ENCODE results near the gene SLC35D2. TPM values are rescaled to one million over a fixed set of nuclear protein-coding genes. Genes with fewer than 3 reads are reported as not detected.
"Not testable (repeated sequence)": the region's sequence is repeated elsewhere in the genome, so short reads cannot be mapped to it uniquely, and the experiment has no call there.

SLC35D2 gene
- total and polyA plus RNA-seq, 10 donors = 9.8 to 20.9 (median 13.5) TPM

DNA sequence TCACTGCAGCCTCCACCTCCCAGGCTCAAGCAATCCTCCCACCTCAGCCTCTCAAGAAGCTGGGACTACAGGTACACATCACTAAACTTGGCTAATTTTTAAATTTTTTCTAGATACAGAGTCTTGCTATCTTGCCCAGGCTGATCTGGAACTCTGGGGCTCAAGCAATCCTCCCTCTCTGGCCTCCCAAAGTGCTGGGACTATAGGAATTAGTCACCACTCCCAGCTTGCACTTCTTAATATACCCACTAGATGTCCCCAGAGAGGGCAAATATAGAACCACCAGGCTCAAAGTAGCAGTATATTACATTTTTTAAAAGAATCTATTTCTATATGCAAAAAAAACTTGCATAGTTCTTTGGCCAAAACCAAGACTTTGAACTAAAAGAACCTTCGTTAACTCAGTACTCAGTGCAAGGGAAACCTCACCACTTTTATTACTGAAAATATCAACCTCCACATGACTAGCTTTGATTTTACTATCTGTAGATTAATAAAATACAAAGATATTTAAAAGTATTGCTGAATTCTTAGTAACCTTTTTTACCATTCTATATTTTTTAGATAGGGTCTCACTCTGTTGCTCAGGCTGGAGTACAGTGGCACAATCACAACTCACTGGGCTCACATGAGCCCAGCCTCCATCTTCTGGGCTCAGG is 55.7 kb downstream of the SLC35D2 start:
- Histone ChIP-seq H3K27me3 (replicated peaks in 1 of 7) (no peaks in the 10 kb centered on the region), H3K36me3 (peaks cover 0 to 13% (median 0%) of the 10 kb centered on the region in 6 donors), H3K9me3 (no peaks in the 10 kb centered on the region), H3K4me1 (peaks cover 0 to 2% (median 0%) of the 10 kb centered on the region in 6 donors), H3K4me3 (no peak overlapping the region), H3K27ac (no peak overlapping the region)
- 38 to 67% (median 53%) methylated on average over 1 of the region's 1 CpG for WGBS, 5 donors
- intact Hi-C loops (cut with DNase I; ENCODE audit: low total_unique reads) = loop anchor here (5.0 kb wide), 2 partner anchors 324 to 339 kb away; no protein-coding TSS in a partner anchor
- no peak for DNase-seq
- no peak for TF ChIP-seq POLR2AphosphoS5 (IDR thresholded peaks at IDR 0.05)
- TF ChIP-seq, protein P1, sequence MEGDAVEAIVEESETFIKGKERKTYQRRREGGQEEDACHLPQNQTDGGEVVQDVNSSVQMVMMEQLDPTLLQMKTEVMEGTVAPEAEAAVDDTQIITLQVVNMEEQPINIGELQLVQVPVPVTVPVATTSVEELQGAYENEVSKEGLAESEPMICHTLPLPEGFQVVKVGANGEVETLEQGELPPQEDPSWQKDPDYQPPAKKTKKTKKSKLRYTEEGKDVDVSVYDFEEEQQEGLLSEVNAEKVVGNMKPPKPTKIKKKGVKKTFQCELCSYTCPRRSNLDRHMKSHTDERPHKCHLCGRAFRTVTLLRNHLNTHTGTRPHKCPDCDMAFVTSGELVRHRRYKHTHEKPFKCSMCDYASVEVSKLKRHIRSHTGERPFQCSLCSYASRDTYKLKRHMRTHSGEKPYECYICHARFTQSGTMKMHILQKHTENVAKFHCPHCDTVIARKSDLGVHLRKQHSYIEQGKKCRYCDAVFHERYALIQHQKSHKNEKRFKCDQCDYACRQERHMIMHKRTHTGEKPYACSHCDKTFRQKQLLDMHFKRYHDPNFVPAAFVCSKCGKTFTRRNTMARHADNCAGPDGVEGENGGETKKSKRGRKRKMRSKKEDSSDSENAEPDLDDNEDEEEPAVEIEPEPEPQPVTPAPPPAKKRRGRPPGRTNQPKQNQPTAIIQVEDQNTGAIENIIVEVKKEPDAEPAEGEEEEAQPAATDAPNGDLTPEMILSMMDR (IDR thresholded peaks at IDR 0.05 in 8 of 11, conservative IDR thresholded peaks at IDR 0.05 in 3 of 11) = peak; percentile 68 to 89 (median 85)

DNA sequence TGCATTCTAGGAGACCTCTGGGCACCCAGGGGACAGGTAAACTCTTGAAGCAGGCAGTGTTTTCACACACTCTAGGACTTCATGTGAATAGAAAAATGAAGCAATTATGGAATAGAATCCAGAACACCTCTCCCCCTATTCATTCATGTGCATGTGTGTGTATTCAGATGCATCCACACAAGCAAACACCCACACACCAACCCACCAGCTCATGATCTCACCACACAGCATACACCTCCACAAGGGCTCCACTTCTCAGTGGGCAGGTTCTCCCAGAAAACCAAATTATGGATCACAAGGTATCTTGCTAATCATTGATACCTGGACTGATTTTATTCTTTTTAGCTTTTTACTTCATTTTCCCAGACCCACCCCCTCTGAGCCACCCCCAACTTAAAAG is 60.3 kb downstream of the SLC35D2 start:
- intact Hi-C loops (cut with DNase I; ENCODE audit: low total_unique reads) = no loop called here
- H3K4me3 ChIP-seq = no peak overlapping the region
- no peaks in the 10 kb centered on the region for H3K27me3 ChIP-seq (replicated peaks in 1 of 7)
- DNase-seq = no peak
- H3K4me1 ChIP-seq = peaks cover 0 to 4% (median 0%) of the 10 kb centered on the region in 6 donors
- H3K36me3 ChIP-seq = peaks cover 0 to 30% (median 5%) of the 10 kb centered on the region in 6 donors
- H3K27ac ChIP-seq = no peak overlapping the region
- TF ChIP-seq POLR2A (IDR thresholded peaks at IDR 0.05) = no peak
- TF ChIP-seq, protein P1 (IDR thresholded peaks at IDR 0.05 in 8 of 11, conservative IDR thresholded peaks at IDR 0.05 in 3 of 11) = no peak
- no peaks in the 10 kb centered on the region for H3K9me3 ChIP-seq

DNA sequence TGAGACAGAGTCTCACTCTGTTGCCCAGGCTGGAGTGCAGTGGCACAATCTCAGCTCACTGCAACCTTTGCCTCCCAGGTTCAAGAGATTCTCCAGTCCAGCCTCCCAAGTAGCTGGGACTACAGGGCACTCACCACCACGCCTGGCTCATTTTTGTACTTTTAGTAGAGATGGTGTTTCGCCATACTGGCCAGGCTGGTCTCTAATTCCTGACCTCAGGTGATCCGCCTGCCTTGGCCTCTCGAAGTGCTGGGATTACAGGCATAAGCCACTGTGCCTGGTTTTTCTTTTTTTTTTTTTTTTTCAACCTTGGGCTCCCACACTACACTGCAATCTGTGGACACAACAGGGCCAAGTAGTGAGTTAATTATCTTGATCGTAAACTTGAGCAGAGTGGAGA is 60.8 kb downstream of the SLC35D2 start:
- intact Hi-C loops (cut with DNase I; ENCODE audit: low total_unique reads); H3K27me3 ChIP-seq (replicated peaks in 1 of 7); DNase-seq; H3K4me1 ChIP-seq; H3K9me3 ChIP-seq; H3K4me3 ChIP-seq; H3K27ac ChIP-seq: not testable (repeated sequence)
- 88 to 96% (median 93%) methylated on average over 5 of the region's 5 CpGs for WGBS, 5 donors
- H3K36me3 ChIP-seq = peaks cover 0 to 30% (median 5%) of the 10 kb centered on the region in 6 donors

GRCh38 chr9:96322210-96322609 is 61.3 kb downstream of the SLC35D2 start:
- H3K9me3 ChIP-seq; H3K4me1 ChIP-seq; H3K27ac ChIP-seq; H3K4me3 ChIP-seq; H3K27me3 ChIP-seq (replicated peaks in 1 of 7); DNase-seq; intact Hi-C loops (cut with DNase I; ENCODE audit: low total_unique reads): not testable (repeated sequence)
- H3K36me3 ChIP-seq = peaks cover 0 to 30% (median 5%) of the 10 kb centered on the region in 6 donors
- WGBS, 5 donors = 84 to 97% (median 94%) methylated on average over 3 of the region's 3 CpGs

- intact Hi-C loops (cut with DNase I; ENCODE audit: low total_unique reads) = no loop called here
Observed at GRCh38 chr9:96321515-96321914, 62.0 kb downstream of the SLC35D2 start.

More at GRCh38 chr9:96321515-96321914, 62.0 kb downstream of the SLC35D2 start:
- no peaks in the 10 kb centered on the region for H3K9me3 ChIP-seq
- 79 to 87% (median 84%) methylated on average over 7 of the region's 7 CpGs for WGBS, 5 donors
- peaks cover 0 to 30% (median 5%) of the 10 kb centered on the region in 6 donors for H3K36me3 ChIP-seq
- H3K27ac ChIP-seq = no peak overlapping the region
- no peaks in the 10 kb centered on the region for H3K27me3 ChIP-seq (replicated peaks in 1 of 7)
- TF ChIP-seq, protein P1 (IDR thresholded peaks at IDR 0.05 in 8 of 11, conservative IDR thresholded peaks at IDR 0.05 in 3 of 11) = no peak
- TF ChIP-seq POLR2AphosphoS5 (IDR thresholded peaks at IDR 0.05) (no peak), POLR2A (IDR thresholded peaks at IDR 0.05) (no peak)
- DNase-seq = no peak
- no peak overlapping the region for H3K4me3 ChIP-seq
- peaks cover 0 to 4% (median 0%) of the 10 kb centered on the region in 6 donors for H3K4me1 ChIP-seq

Data from spleen (tissue), 11 donors.